ENCODE data around the gene HMGN1. TPM values are rescaled to one million over a fixed set of nuclear protein-coding genes. Genes with fewer than 3 reads are reported as not detected.
A peak's percentile ranks its signal among the peaks of the same experiment; 100 is the strongest.

The HMGN1 gene
- total RNA-seq, 2 donors from 2014 or later: 141 to 270 TPM

- WGBS: 84% methylated on average over 2 of the region's 2 CpGs
- TF ChIP-seq POLR2AphosphoS5 (IDR thresholded peaks at IDR 0.05) (no peak), CTCF (IDR thresholded peaks at IDR 0.05) (no peak), POLR2A (IDR thresholded peaks at IDR 0.05) (no peak)
- Histone ChIP-seq H3K36me3 (no peaks in the 10 kb centered on the region), H3K4me1 (replicated peaks) (peaks cover 3% of the 10 kb centered on the region), H3K9me3 (no peaks in the 10 kb centered on the region), H3K4me3 (no peak overlapping the region), H3K27me3 (replicated peaks; ENCODE audit: insufficient read depth) (no peaks in the 10 kb centered on the region), H3K27ac (no peak overlapping the region)
- intact Hi-C loops (cut with DNase I): no loop called here
- no peak for DNase-seq (ENCODE audit: low spot score)
Measured at GRCh38 chr21:39367783-39368182, 18.9 kb upstream of the HMGN1 start.

GRCh38 chr21:39366563-39366962 is 17.7 kb upstream of the HMGN1 start:
- intact Hi-C loops (cut with DNase I): no loop called here
- no peak overlapping the region for H3K4me3 ChIP-seq
- H3K27me3 ChIP-seq (replicated peaks; ENCODE audit: insufficient read depth): no peaks in the 10 kb centered on the region
- H3K27ac ChIP-seq: no peak overlapping the region
- DNase-seq (ENCODE audit: low spot score): no peak
- H3K36me3 ChIP-seq: no peaks in the 10 kb centered on the region
- no peaks in the 10 kb centered on the region for H3K9me3 ChIP-seq
- no peak for TF ChIP-seq CTCF (IDR thresholded peaks at IDR 0.05)
- WGBS: 97% methylated on average over 4 of the region's 4 CpGs
- peaks cover 3% of the 10 kb centered on the region for H3K4me1 ChIP-seq (replicated peaks)

- no peak for TF ChIP-seq CTCF (IDR thresholded peaks at IDR 0.05)
- peak; percentile 66 for TF ChIP-seq POLR2AphosphoS5 (IDR thresholded peaks at IDR 0.05)
- no peak overlapping the region for H3K4me3 ChIP-seq
- H3K9me3 ChIP-seq: no peaks in the 10 kb centered on the region
- no peaks in the 10 kb centered on the region for H3K36me3 ChIP-seq
- H3K27me3 ChIP-seq (replicated peaks; ENCODE audit: insufficient read depth): no peaks in the 10 kb centered on the region
- no peak for DNase-seq (ENCODE audit: low spot score)
- H3K27ac ChIP-seq: no peak overlapping the region
- intact Hi-C loops (cut with DNase I): no loop called here
- peaks cover 3% of the 10 kb centered on the region for H3K4me1 ChIP-seq (replicated peaks)
- 58% methylated on average over 4 of the region's 4 CpGs for WGBS
Measured at GRCh38 chr21:39364949-39365348, 16.1 kb upstream of the HMGN1 start.

- DNase-seq (ENCODE audit: low spot score): no peak
- 66% methylated on average over 6 of the region's 6 CpGs for WGBS
- H3K4me3 ChIP-seq: no peak overlapping the region
- TF ChIP-seq POLR2AphosphoS5 (IDR thresholded peaks at IDR 0.05) (no peak), POLR2A (IDR thresholded peaks at IDR 0.05) (no peak), CTCF (IDR thresholded peaks at IDR 0.05) (no peak)
- H3K27ac ChIP-seq: peak overlapping the region; percentile 3 to 5
- no peaks in the 10 kb centered on the region for H3K9me3 ChIP-seq
- intact Hi-C loops (cut with DNase I): no loop called here
- no peaks in the 10 kb centered on the region for H3K36me3 ChIP-seq
- H3K4me1 ChIP-seq (replicated peaks): peaks cover 3% of the 10 kb centered on the region
- no peaks in the 10 kb centered on the region for H3K27me3 ChIP-seq (replicated peaks; ENCODE audit: insufficient read depth)
Measured at GRCh38 chr21:39363607-39364555, 15.0 kb upstream of the HMGN1 start.

GRCh38 chr21:39362733-39363132 is 13.8 kb upstream of the HMGN1 start:
- intact Hi-C loops (cut with DNase I): no loop called here
- 90% methylated on average over 3 of the region's 3 CpGs for WGBS
- Histone ChIP-seq H3K4me1 (replicated peaks) (peaks cover 3% of the 10 kb centered on the region), H3K27ac (no peak overlapping the region), H3K9me3 (no peaks in the 10 kb centered on the region), H3K4me3 (no peak overlapping the region), H3K27me3 (replicated peaks; ENCODE audit: insufficient read depth) (no peaks in the 10 kb centered on the region), H3K36me3 (no peaks in the 10 kb centered on the region)
- no peak for DNase-seq (ENCODE audit: low spot score)
- TF ChIP-seq POLR2A (IDR thresholded peaks at IDR 0.05) (no peak), CTCF (IDR thresholded peaks at IDR 0.05) (no peak), POLR2AphosphoS5 (IDR thresholded peaks at IDR 0.05) (no peak)

Measured in prostate gland (tissue), 2 donors.